Bronchial epithelial cell (primary cell): ENCODE measurements around the gene BRD3OS. TPM values are rescaled to one million over a fixed set of nuclear protein-coding genes. Genes with fewer than 3 reads are reported as not detected.
"Not testable (repeated sequence)": the region's sequence is repeated elsewhere in the genome, so short reads cannot be mapped to it uniquely, and the experiment has no call there.

ENCODE experiments used
- DNase-seq: peaks from one replicate; pipeline ENCODE4 v3.0.0-alpha.2; 2010; ENCODE audit warnings: low read depth
- FAIRE-seq: peaks from 2 replicates; lab custom pipeline; 2011; peaks lifted over from hg19 to GRCh38; lab: Jason Lieb, UNC
- H3K27me3 ChIP-seq: 2 replicates; pipeline ENCODE4 v1.5.1; 2011; ENCODE audit warnings: low read length; ENCODE audit not compliant: control insufficient read depth, insufficient read depth
- H3K36me3 ChIP-seq: 2 replicates; pipeline ENCODE4 v1.5.1; 2011; ENCODE audit warnings: low read length; ENCODE audit not compliant: control insufficient read depth, insufficient read depth
- H3K4me3 ChIP-seq: 2 replicates; pipeline ENCODE4 v1.5.1; 2011; ENCODE audit warnings: mild to moderate bottlenecking, low read depth, low read length, control low read depth
- CTCF ChIP-seq: IDR thresholded peaks from 2 replicates; pipeline ENCODE4 v1.5.1; 2011; ENCODE audit warnings: mild to moderate bottlenecking, moderate library complexity, low read length, control low read depth, inconsistent platforms; ENCODE audit not compliant: insufficient read depth, severe bottlenecking
- total RNA-seq: library from RNA; depleted of rRNA; stranded (reverse); fragments of >200 nt; gene quantifications from 2 replicates; pipeline ENCODE4 v1.2.1, GENCODE V29; 2014

Gene BRD3OS
- total RNA-seq, 1 donor from 2014 or later: 5.8 TPM

GRCh38 chr9:133987446-133987788 is 37.9 kb upstream of the BRD3OS start:
- FAIRE-seq (no peak), DNase-seq (no peak)
- no peak for TF ChIP-seq CTCF
- Histone ChIP-seq H3K4me3 (no peak overlapping the region), H3K36me3 (peaks cover 5% of the 10 kb centered on the region), H3K27me3 (no peaks in the 10 kb centered on the region)

GRCh38 chr9:133987946-133988665 is 37.2 kb upstream of the BRD3OS start:
- DNase-seq (no peak), FAIRE-seq (no peak)
- TF ChIP-seq CTCF: no peak
- H3K4me3 ChIP-seq: no peak overlapping the region
- H3K27me3 ChIP-seq: no peaks in the 10 kb centered on the region
- H3K36me3 ChIP-seq: peaks cover 3% of the 10 kb centered on the region

GRCh38 chr9:133988771-133989170 is 36.5 kb upstream of the BRD3OS start:
- DNase-seq, H3K36me3 ChIP-seq, FAIRE-seq, H3K4me3 ChIP-seq, H3K27me3 ChIP-seq: not testable (repeated sequence)

- H3K36me3 ChIP-seq: peaks cover 3% of the 10 kb centered on the region
- no peak for TF ChIP-seq CTCF
- H3K4me3 ChIP-seq: no peak overlapping the region
- no peak for FAIRE-seq
- DNase-seq: no peak
- no peaks in the 10 kb centered on the region for H3K27me3 ChIP-seq
These were observed 35.5 kb upstream of the BRD3OS start for GRCh38 chr9:133989625-133990365.

- H3K27me3 ChIP-seq: no peaks in the 10 kb centered on the region
- FAIRE-seq (no peak), DNase-seq (peak; percentile 64)
- TF ChIP-seq CTCF: no peak
- H3K4me3 ChIP-seq: peak overlapping the region; percentile 78
- H3K36me3 ChIP-seq: peaks cover 3% of the 10 kb centered on the region
These were observed 34.7 kb upstream of the BRD3OS start for GRCh38 chr9:133990366-133991213.
